ENCODE data around the gene GPM6B. TPM values are rescaled to one million over a fixed set of nuclear protein-coding genes. Genes with fewer than 3 reads are reported as not detected.

The GPM6B gene
- total and polyA plus RNA-seq, 2 of the 4 experiments (the other 2 are of a cell fraction): 4.2 to 5.9 TPM

DNA sequence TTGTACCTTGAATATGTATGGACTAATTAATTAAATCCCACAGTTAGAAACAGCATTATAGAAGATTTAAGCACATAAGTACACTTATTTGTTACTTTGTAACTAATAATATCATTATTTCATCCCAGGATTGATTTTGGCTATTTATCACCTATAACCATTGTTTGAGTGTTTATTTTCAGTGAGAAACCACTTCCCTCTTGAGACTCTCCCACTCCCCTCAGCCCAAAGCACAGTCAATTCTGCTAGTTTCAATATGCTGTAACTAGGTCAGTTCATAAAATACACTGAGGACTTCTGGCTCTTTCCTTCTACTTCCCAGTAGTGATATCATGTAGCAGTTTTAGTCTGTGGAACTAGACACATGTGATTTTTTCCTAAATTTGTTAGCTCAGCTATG is 66.1 kb downstream of the GPM6B start:
- in situ Hi-C loops (cut with MboI; ENCODE audit: low sequenced_read_pairs): no loop called here
- Histone ChIP-seq H3K18ac (ENCODE audit: low read depth, low read length) (no peak overlapping the region), H4K20me1 (ENCODE audit: insufficient read depth, low read length) (no peaks in the 10 kb centered on the region), H3K4me2 (ENCODE audit: low read depth, low read length) (no peak overlapping the region), H4K91ac (ENCODE audit: insufficient read depth, low read depth, low read length) (no peak overlapping the region), H3K56ac (ENCODE audit: extremely low read depth, insufficient read depth, low read length) (no peak overlapping the region), H3K27ac (ENCODE audit: insufficient read depth, low read length) (no peak overlapping the region), H4K5ac (ENCODE audit: low read depth, low read length) (no peak overlapping the region), H4K8ac (ENCODE audit: low read depth in 2 of 2, low read length in 2 of 2) (no peak overlapping the region), H3K4ac (ENCODE audit: low read depth, low read length) (no peak overlapping the region), H3K23ac (ENCODE audit: low read depth, low read length) (no peak overlapping the region), H3K9ac (ENCODE audit: low read depth, low read length) (no peak overlapping the region), H2AK9ac (replicated peaks; ENCODE audit: low read depth, low read length, poor library complexity) (no peak overlapping the region), H2BK5ac (ENCODE audit: low read depth, low read length, poor library complexity, severe bottlenecking) (no peak overlapping the region), H2AK5ac (ENCODE audit: low read depth, low read length) (no peak overlapping the region), H3K36me3 (ENCODE audit: control insufficient read depth, insufficient read depth, low read length) (no peaks in the 10 kb centered on the region; the same call in 1 of the 2 replicates), H2BK120ac (ENCODE audit: low read depth, low read length) (no peak overlapping the region), H3K79me1 (ENCODE audit: low read depth in 1 of 2, low read length in 2 of 2) (no peaks in the 10 kb centered on the region), H2AFZ (replicated peaks; ENCODE audit: low read length, poor library complexity) (no peak overlapping the region), H3K14ac (replicated peaks; ENCODE audit: low read depth, low read length) (no peak overlapping the region), H3K4me1 (ENCODE audit: control insufficient read depth, insufficient read depth, low read length) (peaks cover 2% of the 10 kb centered on the region), H2BK15ac (ENCODE audit: low read depth, low read length) (no peak overlapping the region), H3K9me1 (ENCODE audit: insufficient read depth, low read length) (no peaks in the 10 kb centered on the region), H3K9me3 (ENCODE audit: control insufficient read depth, insufficient read depth, low read length) (no peaks in the 10 kb centered on the region), H2BK20ac (ENCODE audit: low read depth, low read length) (no peak overlapping the region), H3K4me3 (ENCODE audit: insufficient read depth, low read depth, low read length) (no peak overlapping the region), H3K27me3 (ENCODE audit: control insufficient read depth, insufficient read depth, low read length) (no peaks in the 10 kb centered on the region)
- ChIA-PET CTCF (interaction anchor here (1.6 kb wide), 1 partner anchor 244 kb away, joined by 3 read pairs; no protein-coding TSS in a partner anchor), POLR2A (ENCODE audit: unreplicated experiment) (no interaction called here)
- TF ChIP-seq, protein P1, sequence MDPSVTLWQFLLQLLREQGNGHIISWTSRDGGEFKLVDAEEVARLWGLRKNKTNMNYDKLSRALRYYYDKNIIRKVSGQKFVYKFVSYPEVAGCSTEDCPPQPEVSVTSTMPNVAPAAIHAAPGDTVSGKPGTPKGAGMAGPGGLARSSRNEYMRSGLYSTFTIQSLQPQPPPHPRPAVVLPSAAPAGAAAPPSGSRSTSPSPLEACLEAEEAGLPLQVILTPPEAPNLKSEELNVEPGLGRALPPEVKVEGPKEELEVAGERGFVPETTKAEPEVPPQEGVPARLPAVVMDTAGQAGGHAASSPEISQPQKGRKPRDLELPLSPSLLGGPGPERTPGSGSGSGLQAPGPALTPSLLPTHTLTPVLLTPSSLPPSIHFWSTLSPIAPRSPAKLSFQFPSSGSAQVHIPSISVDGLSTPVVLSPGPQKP (IDR thresholded peaks at IDR 0.05; ENCODE audit: borderline replicate concordance, low read depth, low read length): no peak
- no peak for TF ChIP-seq RAD21 (IDR thresholded peaks at IDR 0.05; ENCODE audit: low read length)
- no peak for TF ChIP-seq NFE2L2 (IDR thresholded peaks at IDR 0.05; ENCODE audit: low read depth, low read length)
- no peak for TF ChIP-seq MAZ (IDR thresholded peaks at IDR 0.05; ENCODE audit: borderline replicate concordance, low read depth, low read length)
- no peak for TF ChIP-seq RFX5 (IDR thresholded peaks at IDR 0.05; ENCODE audit: low read depth, low read length)
- TF ChIP-seq POLR2A (IDR thresholded peaks at IDR 0.05; ENCODE audit: low read depth, low read length): no peak
- no peak for TF ChIP-seq MAFK (IDR thresholded peaks at IDR 0.05; ENCODE audit: low read depth, low read length)
- TF ChIP-seq, protein P2, sequence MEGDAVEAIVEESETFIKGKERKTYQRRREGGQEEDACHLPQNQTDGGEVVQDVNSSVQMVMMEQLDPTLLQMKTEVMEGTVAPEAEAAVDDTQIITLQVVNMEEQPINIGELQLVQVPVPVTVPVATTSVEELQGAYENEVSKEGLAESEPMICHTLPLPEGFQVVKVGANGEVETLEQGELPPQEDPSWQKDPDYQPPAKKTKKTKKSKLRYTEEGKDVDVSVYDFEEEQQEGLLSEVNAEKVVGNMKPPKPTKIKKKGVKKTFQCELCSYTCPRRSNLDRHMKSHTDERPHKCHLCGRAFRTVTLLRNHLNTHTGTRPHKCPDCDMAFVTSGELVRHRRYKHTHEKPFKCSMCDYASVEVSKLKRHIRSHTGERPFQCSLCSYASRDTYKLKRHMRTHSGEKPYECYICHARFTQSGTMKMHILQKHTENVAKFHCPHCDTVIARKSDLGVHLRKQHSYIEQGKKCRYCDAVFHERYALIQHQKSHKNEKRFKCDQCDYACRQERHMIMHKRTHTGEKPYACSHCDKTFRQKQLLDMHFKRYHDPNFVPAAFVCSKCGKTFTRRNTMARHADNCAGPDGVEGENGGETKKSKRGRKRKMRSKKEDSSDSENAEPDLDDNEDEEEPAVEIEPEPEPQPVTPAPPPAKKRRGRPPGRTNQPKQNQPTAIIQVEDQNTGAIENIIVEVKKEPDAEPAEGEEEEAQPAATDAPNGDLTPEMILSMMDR (conservative IDR thresholded peaks at IDR 0.05; ENCODE audit: low read depth, low read length): no peak
- TF ChIP-seq CEBPB (IDR thresholded peaks at IDR 0.05; ENCODE audit: low read depth, low read length): no peak
- TF ChIP-seq, protein P3, sequence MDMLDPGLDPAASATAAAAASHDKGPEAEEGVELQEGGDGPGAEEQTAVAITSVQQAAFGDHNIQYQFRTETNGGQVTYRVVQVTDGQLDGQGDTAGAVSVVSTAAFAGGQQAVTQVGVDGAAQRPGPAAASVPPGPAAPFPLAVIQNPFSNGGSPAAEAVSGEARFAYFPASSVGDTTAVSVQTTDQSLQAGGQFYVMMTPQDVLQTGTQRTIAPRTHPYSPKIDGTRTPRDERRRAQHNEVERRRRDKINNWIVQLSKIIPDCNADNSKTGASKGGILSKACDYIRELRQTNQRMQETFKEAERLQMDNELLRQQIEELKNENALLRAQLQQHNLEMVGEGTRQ (IDR thresholded peaks at IDR 0.05; ENCODE audit: low read depth, low read length): no peak
- dilution Hi-C loops (cut with HindIII; ENCODE audit: low sequenced_read_pairs, unreplicated experiment): no loop called here
- DNase-seq (no peak), ATAC-seq (ENCODE audit: low read depth) (no peak)
- no TSS peak for BruUV-seq (replicated peaks)
- intact Hi-C loops (cut with micrococcal nuclease): loop anchor here (1.0 kb wide), 1 partner anchor 281 kb away; no protein-coding TSS in a partner anchor

Data from IMR-90 (cell line).